Thyroid gland (tissue), 4 donors: Measurements from ENCODE around the gene TCL1B. TPM values are rescaled to one million over a fixed set of nuclear protein-coding genes. Genes with fewer than 3 reads are reported as not detected.

Experiments
- DNase-seq, 2 donors: peaks; one replicate each; pipeline ENCODE4 v3.0.0-alpha.2; 2019
- H3K27ac ChIP-seq, 3 donors: fragments of 200-600 bp; sonication (generic); 1 replicate in 2 of 3; 2 replicates in 1 of 3; pipeline ENCODE4 v1.5.1; 2016 to 2019; ENCODE audit warnings: mild to moderate bottlenecking in 1 of 3, moderate library complexity in 1 of 3
- H3K27me3 ChIP-seq: fragments of 200-600 bp; sonication (generic); one replicate; pipeline ENCODE4 v1.5.1; 2019
- H3K36me3 ChIP-seq, 2 donors: fragments of 200-600 bp; sonication (generic); one replicate each; pipeline ENCODE4 v1.5.1; 2016 to 2019
- H3K4me1 ChIP-seq, 2 donors: fragments of 200-600 bp; sonication (generic); one replicate each; pipeline ENCODE4 v1.5.1; 2017 to 2019
- H3K4me3 ChIP-seq, 3 donors: fragments of 200-600 bp; sonication (generic); replicated peaks in 1 of 3; 1 replicate in 2 of 3; 2 replicates in 1 of 3; pipeline ENCODE4 v1.5.1; 2016; ENCODE audit warnings: mild to moderate bottlenecking in 1 of 3
- H3K9me3 ChIP-seq: fragments of 200-600 bp; sonication (generic); one replicate; pipeline ENCODE4 v1.5.1; 2017
- CTCF ChIP-seq, 6 experiments: fragments of 200-600 bp in 3 of 6; fragments of 450-650 bp in 3 of 6; sonication (generic) in 3 of 6; IDR thresholded peaks; one replicate each; pipeline ENCODE4 v1.5.1; 2016 to 2019; ENCODE audit warnings: antibody characterized with exemption in 6 of 6, mild to moderate bottlenecking in 2 of 6, inconsistent platforms in 1 of 6, moderate library complexity in 1 of 6
- POLR2A ChIP-seq, 2 donors: fragments of 450-650 bp; IDR thresholded peaks; one replicate each; pipeline ENCODE4 v1.6.1; 2017; ENCODE audit warnings: antibody characterized with exemption in 2 of 2, mild to moderate bottlenecking in 2 of 2, moderate library complexity in 1 of 2
- WGBS, 2 donors: methylation state at CpG; one replicate each; pipeline ENCODE4 v1.1.5; 2017; 5-methylcytosine and 5-hydroxymethylcytosine counted together
- intact Hi-C: fragments of 100-400 bp; cut with DNase I; formaldehyde crosslinking; loops from one replicate; pipeline ENCODE4 v1.15.1; 2023
- small RNA-seq: library from RNA; depleted of rRNA; stranded (forward); fragments of <200 nt; gene quantifications from one replicate; pipeline ENCODE3, GENCODE V24; 2016
- total RNA-seq, 4 donors: library from RNA; depleted of rRNA; stranded (reverse); fragments of >200 nt; gene quantifications; one replicate each; pipeline ENCODE4 v1.2.3, GENCODE V29; 2016

Gene TCL1B
- total RNA-seq, 4 donors from 2014 or later: not detected

DNA sequence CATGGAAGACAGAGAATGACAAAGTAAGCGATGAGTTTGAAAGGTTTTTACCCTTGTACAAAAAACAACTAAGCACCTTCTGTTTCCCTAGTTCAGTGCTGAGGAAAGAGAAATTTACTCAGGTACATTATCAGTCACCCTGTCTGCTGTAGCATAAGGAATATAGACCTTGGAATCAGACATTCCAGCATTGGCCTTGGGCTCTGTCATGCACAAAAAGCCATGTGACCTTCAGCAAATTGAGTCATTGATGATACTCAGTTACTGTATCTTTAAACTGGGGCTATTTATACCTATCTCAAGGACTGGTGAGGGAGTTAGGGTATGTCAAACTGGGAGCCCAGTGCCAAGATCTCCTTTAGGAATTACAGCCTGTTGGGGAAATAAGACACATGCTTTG, 47.0 kb downstream of the TCL1B start:
- Histone ChIP-seq H3K27ac (no peak overlapping the region), H3K4me1 (no peaks in the 10 kb centered on the region), H3K27me3 (no peaks in the 10 kb centered on the region), H3K36me3 (no peaks in the 10 kb centered on the region), H3K4me3 (no peak overlapping the region), H3K9me3 (no peaks in the 10 kb centered on the region)
- no peak for DNase-seq
- TF ChIP-seq CTCF (IDR thresholded peaks at IDR 0.05): no peak
- TF ChIP-seq POLR2A (IDR thresholded peaks at IDR 0.05): no peak
- 69 to 82% methylated on average over 1 of the region's 1 CpG for WGBS, 2 donors
- intact Hi-C loops: no loop called here

- no peak for DNase-seq
- no peak for TF ChIP-seq CTCF (IDR thresholded peaks at IDR 0.05)
- TF ChIP-seq POLR2A (IDR thresholded peaks at IDR 0.05): no peak
- WGBS, 2 donors: 83 to 90% methylated on average over 1 of the region's 1 CpG
- intact Hi-C loops: no loop called here
- H3K4me1 ChIP-seq: no peaks in the 10 kb centered on the region
- H3K4me3 ChIP-seq: no peak overlapping the region
- no peaks in the 10 kb centered on the region for H3K9me3 ChIP-seq
- H3K27ac ChIP-seq: no peak overlapping the region
- no peaks in the 10 kb centered on the region for H3K36me3 ChIP-seq
- no peaks in the 10 kb centered on the region for H3K27me3 ChIP-seq
Measured at GRCh38 chr14:95739356-95739755, 53.1 kb downstream of the TCL1B start.

GRCh38 chr14:95741038-95741490, 54.8 kb downstream of the TCL1B start:
- Histone ChIP-seq H3K36me3 (no peaks in the 10 kb centered on the region), H3K4me3 (no peak overlapping the region), H3K27me3 (no peaks in the 10 kb centered on the region), H3K9me3 (no peaks in the 10 kb centered on the region), H3K4me1 (no peaks in the 10 kb centered on the region), H3K27ac (no peak overlapping the region)
- WGBS, 2 donors: 14 to 16% methylated on average over 5 of the region's 5 CpGs
- no peak for DNase-seq
- TF ChIP-seq CTCF (IDR thresholded peaks at IDR 0.05) (no peak), POLR2A (IDR thresholded peaks at IDR 0.05) (no peak)
- intact Hi-C loops: no loop called here

DNA sequence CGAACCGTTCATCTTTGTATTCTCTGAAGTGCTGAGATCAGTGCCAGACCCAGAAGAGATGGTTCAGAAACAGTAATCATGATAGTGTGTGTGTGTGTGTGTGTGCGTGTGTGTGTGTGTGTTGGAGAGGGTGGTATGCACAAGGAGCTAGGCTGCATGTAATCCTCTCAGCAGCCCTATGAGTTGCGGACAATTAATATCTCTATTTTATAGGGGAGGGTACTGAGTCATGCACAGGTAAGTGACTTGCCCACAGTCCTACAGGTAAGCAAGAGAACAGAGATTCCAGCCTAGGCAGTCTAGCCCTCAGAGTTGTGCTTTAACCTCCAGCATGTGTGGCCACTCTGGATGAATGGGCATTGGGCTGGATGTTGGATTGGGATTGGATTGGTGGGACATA, 55.6 kb downstream of the TCL1B start:
- Histone ChIP-seq H3K27ac (no peak overlapping the region), H3K9me3 (no peaks in the 10 kb centered on the region), H3K4me3 (no peak overlapping the region), H3K4me1 (no peaks in the 10 kb centered on the region), H3K36me3 (no peaks in the 10 kb centered on the region), H3K27me3 (no peaks in the 10 kb centered on the region)
- 73 to 77% methylated on average over 4 of the region's 4 CpGs for WGBS, 2 donors
- intact Hi-C loops: no loop called here
- no peak for DNase-seq
- TF ChIP-seq POLR2A (IDR thresholded peaks at IDR 0.05) (no peak), CTCF (IDR thresholded peaks at IDR 0.05) (no peak)

Small RNAs within 50 kb of the gene (small RNA-seq; reads per million reads assigned to genes)
- not detected for gene RF02193

Other genes starting within 250 kb of the TCL1B start
- gene SYNE3, start 169.8 kb upstream of the TCL1B start, total RNA-seq: 10 to 100 TPM in 3 of 4 donors, 1 to 10 TPM in 1; 9.7 to 21.9 (median 17.6) TPM
- gene GLRX5, start 151.4 kb upstream of the TCL1B start, total RNA-seq: 10 to 100 TPM; 33.9 to 64.1 (median 41.3) TPM
- not detected for gene TCL1A, start 27.7 kb downstream of the TCL1B start, total RNA-seq
- under 1 TPM in 1 of 4 donors, not detected in 3; 0.44 TPM for gene TUNAR, start 190.4 kb downstream of the TCL1B start, total RNA-seq